Measurements from ENCODE around the gene CCDC27.
"Not testable (repeated sequence)": the region's sequence is repeated elsewhere in the genome, so short reads cannot be mapped to it uniquely, and the experiment has no call there.

CCDC27 gene

DNA sequence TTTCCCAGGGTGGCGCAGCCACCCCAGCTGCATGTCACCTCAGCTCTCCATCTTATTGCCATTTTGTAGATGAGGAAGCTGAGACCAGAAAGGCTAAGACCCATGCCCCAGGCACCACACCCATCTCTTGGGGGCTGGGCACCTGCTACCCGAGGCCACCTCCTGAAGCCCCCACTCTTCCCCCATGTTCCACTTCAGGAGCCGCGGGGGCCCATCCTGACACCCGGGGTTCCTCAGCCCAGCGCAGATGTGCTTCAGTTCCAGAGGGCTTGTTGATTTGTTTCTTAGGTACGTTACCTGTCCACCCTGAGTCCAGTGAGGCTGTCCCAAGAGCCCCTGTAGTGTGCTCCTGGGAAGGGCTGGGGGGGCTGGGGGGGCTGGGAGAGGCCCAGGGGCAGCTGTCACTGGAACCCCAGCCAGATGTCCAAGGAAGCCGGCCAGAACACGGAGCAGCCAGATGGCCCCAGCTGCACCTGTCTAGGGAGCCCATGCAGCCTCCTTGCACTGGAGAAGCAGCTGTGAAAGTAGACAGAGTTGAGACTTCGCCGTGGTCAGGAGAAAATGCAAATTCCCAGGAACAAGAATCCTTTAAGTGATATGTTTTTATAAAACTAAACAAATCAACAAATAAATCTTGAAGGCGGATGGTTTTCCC is 17.1 kb upstream of the CCDC27 start:
- no peak for DNase-seq (ENCODE audit: low read depth in 2 of 2, low spot score in 1 of 2)

DNA sequence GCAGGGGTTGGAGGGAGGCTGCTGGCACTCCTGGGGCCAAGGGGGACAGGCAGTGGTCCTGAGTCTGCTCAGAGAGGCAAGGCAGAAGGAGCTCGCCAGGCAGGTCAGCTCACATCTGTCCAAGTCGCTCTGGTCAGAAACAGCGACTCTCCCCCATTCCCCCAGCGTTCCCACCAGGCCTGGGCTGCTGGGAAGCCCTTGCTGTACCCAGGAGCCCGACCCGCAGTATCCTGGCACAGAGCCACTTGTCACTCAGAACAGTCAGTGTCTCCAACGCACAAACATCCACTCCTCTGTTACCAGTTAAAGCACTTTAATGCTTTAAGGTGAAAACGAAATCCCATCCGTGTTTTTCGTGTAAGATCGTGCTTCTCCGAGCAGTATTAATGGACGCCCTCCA is 16.6 kb upstream of the CCDC27 start:
- no peak for DNase-seq (ENCODE audit: low read depth in 2 of 2, low spot score in 1 of 2)

DNA sequence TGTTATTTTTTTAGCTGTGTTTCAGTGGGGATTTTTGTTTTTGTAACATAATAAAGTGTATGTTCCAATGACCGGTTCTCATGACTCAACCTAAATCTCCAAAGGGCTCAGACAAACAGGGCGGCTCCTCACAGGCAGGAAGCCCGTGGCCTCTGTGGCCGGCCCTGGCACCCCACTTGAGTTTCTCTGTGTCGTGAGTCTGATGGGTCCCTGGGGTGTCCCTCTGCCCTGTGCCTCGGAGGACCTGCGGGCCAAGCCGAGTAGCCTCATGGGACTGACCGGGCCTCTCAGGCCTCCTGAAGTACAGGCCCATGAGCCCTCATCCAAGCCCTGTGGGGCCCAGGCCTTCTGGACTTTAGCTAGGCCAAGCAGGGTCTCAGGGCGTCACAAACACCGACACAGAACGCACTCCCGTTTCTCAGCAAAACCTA is 16.1 kb upstream of the CCDC27 start:
- DNase-seq (ENCODE audit: low read depth in 2 of 2, low spot score in 1 of 2) = no peak

DNA sequence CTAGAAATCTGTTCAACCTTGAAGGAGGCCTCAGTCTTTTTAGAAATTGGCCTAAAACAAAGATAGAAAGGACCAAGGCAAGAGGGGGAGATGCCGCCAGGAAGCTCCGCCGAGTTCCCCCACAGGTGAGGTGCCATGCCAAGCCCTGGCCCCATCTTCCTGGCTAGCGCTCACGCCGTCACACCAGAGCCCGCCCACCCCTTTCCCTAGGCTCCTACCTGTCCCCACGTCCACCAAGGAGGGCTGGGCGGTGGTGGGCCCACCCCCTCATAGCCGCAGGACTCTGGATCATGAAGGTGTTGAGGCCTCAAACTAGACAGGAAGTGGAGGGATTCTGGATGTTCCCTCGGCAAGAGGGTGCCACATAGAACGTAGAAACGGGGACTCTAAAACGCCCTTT is 15.5 kb upstream of the CCDC27 start:
- DNase-seq (ENCODE audit: low read depth in 2 of 2, low spot score in 1 of 2) = no peak

DNA sequence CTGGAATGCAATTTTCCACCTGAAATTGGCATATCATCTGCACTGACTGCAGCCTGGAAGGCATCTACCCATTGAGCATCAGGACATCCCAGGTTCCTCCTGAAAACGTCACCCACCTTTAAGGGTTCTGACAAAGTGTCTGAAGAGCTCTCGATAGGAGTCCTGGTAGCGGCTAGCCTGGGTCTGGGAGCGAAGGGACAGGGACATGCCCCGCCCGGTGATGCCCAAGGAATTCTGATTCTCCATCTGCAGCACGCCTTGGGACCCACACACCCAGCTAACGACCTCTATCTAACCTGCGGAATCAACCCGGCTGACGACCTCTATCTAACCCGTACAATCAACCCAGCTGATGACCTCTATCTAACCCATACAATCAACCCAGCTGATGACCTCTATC is 13.3 kb upstream of the CCDC27 start:
- no peak for DNase-seq (ENCODE audit: low read depth in 2 of 2, low spot score in 1 of 2)

DNA sequence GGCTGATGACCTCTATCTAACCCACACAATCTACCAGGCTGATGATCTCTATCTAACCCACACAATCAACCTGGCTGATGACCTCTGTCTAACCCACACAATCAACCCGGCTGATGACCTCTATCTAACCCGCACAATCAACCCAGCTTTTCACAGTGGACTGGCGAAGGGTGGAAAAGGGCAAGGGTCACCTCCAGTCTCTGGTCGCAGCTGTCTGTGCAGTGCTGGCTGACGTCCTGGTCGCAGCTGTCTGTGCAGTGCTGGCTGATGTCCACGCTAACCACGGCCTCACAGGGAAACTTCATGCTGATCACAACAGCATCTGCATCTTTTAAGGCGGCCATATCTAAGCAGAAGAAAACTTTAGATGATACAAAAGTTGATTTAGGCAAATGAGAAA is 12.2 kb upstream of the CCDC27 start:
- DNase-seq (ENCODE audit: low read depth in 2 of 2, low spot score in 1 of 2) = no peak

DNA sequence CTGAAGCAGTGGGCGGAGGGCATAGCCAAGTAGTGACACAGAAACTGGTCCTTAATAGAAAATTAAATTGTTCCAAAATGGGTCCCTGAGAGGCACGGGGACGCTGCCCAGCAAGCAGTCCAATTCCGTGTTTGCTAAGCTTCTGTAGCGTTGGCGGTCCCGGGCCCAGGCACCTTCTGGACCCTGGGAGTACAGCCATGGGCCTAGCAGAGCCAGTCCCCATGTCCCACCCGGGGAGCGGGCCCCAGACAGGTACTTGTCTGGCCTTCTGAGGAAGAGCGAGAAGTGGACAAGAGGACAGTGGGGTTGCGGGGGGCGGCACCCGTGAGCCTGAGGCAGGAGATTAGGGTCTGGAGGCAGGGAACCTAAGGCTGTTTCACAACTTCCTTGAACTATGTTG is 11.5 kb upstream of the CCDC27 start:
- no peak for DNase-seq (ENCODE audit: low read depth in 2 of 2, low spot score in 1 of 2)

DNA sequence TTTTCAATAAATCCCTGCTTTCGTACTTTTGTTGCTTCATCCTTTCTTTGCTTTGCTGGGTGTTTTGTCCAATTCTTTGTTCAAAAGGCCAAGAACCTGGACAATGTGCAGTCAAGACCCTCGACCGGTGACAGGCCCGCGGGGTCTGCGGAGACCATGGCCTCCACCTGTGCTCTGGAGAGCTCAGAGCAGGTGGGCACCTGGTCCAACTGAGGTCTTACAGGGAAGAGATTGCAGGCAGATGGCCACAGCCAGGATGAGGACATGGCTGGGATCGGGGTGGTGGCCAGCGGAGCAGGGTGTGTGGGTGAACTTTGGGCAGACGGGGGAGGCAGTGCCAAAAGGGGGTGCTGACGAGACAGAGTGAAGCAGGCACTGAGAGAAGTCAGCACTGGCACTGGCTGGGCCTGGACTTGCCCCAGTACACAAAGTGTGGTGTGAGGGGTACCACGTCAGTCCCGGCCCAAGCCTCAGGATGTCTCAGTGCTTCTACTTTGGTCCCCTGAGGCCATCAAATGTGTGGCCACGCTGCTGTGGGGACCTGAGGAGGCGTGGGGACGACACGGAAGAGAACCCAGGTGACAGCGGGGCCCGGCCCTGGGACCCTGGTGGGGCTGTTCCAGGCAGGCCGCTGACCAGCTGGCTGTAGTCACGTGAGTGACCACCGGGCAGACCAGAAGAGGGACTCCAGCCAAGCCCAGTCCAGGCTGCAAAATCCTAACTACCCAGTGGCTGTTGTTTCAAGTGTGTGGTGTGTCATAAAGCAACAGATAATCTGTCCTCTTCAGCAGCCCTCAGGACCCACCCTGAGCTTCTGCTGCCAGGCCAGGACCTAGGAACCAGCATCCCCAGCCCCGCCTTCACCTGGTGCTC is 10.4 kb upstream of the CCDC27 start:
- DNase-seq (ENCODE audit: low read depth in 2 of 2, low spot score in 1 of 2) = no peak

DNA sequence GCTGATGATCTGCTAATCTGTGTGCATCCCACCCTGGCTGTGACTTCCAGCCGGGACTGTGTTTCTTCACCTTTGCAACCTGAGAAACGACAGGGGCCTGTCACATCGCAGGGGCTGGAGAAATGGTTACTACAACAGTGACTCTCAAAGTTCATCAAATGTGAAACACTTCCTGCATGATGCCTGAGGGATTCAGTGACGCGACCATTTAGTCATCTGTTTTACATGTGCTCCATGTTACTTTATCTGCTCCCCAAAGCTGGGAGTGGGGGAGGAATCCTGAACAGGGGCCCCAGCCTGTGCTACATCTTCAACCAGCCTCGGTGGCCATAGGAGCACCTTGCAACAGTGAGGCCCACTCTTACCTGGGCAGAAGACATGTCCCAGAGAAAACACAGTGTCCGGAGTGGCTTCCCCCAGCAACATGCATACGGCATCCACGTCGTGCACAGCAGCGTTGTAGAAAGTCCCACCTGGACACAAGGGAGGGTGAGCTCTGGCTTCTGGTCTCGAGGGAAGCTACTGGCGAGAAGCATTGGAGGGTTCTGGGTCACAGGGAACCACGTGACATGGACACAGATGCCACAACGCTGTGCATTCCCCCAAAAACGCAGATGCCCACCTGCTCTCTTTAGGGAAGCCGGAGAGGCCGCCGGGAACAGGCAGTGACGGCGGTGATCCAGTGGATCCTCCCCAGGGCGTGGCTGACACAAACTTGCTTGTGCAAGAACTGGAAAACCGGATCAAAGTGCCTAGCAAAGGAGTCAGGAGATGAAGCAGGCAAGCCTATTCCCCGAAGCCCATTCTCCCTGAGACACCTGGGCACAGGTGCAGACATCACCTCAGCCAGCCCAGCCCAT is 9.6 kb upstream of the CCDC27 start:
- no peak for DNase-seq (ENCODE audit: low read depth in 2 of 2, low spot score in 1 of 2)

DNA sequence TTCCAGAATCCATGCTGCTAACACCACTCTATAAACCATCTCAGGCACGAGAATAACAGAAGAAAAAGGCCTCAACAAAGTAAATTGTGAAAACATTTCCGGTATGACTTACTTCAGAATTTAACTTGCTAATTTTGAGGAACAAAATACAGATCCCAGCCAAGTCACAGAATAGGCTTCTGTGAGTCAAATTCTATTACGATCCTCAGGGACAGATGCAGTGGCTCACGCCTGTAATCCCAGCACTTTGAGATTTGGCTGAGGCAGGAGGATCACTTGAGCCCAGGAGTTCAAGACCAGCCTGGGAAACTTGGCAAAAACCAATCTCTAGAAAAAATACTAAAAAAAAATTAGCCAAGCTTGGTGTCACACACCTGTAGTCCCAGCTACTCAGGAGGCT is 8.8 kb upstream of the CCDC27 start:
- no peak for DNase-seq (ENCODE audit: low read depth in 2 of 2, low spot score in 1 of 2)

DNA sequence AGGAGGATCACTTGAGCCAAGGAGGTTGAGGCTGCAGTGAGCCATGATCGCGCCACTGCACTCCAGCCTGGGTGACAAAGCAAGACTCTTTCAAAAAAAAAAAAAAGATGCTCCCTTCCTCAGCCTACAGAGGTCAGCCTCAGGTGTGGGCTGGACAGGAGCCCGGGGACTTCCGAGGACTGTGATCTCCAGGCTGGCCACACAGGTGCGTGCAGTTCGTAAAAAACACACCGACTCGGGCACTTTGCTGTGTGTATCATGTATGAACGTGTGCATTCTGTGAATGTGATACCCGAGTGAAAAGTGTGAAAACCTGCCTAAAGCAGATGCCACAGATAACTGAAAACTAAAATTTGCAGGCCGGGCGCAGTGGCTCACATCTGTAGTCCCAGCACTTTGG is 8.4 kb upstream of the CCDC27 start:
- no peak for DNase-seq (ENCODE audit: low read depth in 2 of 2, low spot score in 1 of 2)

DNA sequence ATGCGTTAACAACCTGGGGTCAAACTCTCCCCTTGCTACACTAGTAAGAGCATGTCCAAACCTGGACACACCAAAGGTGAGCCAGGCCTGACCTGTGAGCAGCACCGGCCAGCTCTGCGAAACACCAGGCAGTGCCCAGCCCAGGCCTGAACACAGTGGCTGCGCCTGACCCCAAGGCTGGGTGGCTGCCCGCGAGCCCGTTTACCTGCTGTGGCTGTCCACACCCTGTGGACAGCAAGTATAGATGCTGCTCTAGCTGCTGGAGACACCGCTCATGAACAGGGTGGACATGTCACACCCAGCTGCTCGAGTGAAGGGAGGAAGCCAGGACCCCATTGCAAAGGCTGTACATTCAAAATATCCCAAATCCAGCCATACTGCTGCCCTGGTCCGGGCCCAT is 7.6 kb upstream of the CCDC27 start:
- DNase-seq (ENCODE audit: low read depth in 2 of 2, low spot score in 1 of 2) = no peak

DNA sequence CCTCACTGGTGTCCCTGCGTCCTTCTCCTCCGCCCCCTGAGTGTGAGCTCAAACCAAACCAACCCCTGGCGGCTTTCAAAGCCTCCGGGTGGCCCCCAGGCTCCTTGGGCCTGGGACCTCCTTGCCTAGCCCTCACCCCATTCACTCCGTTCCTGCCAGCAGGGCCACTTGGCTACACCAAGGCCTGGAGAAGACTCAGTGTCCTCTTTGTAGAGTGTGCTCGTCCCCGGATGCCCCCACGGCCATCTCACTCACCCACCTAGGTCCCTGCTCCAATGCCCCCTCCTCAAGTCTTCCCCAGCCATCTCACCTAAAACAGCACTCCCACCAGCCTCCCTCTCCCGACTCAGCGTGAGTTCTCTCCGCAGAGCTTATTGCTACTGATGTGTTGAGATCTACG is 7.2 kb upstream of the CCDC27 start:
- no peak for DNase-seq (ENCODE audit: low read depth in 2 of 2, low spot score in 1 of 2)

DNA sequence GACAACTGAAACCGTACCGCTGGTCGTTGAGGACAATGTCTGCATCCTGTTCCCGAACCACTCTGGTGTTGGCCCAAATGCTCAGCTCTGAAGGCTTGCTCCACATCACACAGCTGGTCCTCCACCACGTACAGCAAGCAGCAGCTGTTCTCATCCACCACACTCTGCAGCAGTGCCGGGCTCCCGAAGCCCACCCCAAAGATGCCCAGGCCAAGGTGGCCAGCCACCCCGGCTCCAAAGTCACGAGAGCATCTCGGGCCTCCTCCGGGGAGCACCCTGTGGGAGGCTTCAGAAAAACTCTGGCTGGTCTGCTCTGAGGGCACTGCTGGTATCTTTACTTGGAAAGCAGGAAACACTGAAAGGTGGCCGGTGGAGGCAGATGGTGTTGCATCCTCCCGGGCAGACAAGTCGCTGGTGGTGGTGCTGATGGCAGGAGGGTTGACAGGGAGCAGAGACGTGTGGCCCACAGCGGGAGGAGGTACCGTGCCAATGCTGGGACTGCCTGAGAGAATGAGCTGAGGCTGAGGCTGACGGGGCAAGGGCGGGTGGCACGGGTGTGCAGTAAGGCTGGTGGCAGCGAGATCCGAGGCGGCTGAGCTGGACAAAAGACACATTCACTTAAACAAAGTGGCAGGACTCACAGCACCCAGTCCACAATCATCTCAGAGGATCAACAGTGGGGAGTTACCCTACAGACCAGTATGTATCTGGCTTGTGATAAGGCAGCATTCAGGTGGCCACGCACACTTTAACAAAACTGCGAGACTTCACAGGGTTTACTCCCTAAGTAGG is 6.5 kb upstream of the CCDC27 start:
- no peak for DNase-seq (ENCODE audit: low read depth in 2 of 2, low spot score in 1 of 2)

DNA sequence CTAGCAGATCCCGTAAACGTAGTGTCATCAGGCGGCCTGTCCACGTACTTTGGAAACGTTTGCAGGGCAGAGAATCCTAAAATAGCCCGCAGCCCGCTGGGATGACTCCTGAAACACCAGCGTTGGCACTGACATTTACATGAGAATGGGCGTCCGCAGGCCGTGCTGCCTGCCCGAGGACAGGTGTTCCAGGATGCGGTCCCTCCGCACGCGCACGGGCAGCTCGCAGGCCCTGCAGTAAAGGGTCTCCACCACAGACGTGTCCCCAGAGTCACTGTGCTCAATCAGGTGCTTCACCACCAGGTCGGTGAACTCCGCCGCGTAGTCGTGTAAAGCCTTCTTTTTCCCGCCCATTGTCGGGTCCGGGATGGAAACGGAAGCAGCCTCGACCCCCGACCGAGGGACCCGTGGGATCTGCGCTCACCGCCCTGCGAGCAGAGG is 5.8 kb upstream of the CCDC27 start:
- no peak for DNase-seq (ENCODE audit: low read depth in 2 of 2, low spot score in 1 of 2)

DNA sequence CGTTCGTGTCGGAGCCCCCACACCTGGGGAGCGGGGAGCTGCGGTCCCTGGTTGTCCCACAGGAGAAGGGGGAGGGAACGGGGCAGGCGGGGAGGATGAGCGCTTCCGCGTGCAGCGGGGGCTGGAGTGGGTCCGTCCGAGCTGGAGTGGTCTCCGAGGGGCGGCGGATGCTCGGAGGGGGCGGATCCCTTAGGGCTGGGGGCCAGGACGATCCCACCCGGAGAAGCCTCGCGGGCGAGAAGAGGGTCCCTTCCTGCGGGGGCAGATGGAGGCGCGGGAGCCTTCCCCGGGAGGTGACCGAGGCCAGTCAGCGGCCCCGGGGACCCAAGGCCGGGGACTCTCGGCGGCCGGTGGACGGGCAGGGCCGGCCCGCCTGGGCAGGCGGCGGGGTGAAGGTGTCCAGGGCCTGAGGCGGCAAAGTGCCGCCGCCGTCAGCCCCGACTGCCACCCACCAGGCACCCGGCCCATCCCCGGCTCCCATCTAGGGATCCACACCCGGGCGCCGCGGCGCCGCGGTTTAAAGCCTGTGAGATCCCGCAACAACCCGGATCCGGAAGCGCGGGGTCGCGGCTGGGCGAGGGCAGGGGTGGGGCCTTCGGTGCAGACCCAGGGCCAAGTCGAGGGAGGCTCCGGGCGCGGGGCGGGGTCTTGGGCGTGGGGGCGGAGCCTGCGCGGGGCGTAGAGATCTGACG is 5.3 kb upstream of the CCDC27 start:
- DNase-seq (ENCODE audit: low read depth in 2 of 2, low spot score in 1 of 2) = peak; percentile 61 to 74

DNA sequence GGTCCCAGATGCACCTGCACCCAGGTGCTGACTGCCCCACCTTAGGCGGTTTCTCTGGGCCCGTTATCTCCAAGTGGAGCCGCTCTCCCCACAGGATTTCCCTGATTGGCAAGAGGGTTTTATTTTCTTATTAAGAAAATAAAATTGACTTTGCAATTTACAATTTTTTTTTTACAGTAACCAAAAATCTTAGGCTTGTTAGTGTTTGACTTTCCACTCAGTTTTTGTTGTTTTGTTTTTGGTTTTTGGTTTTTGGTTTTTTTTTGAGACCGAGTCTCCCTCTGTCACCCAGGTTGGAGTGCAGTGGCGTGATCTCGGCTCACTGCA is 4.8 kb upstream of the CCDC27 start:
- DNase-seq (ENCODE audit: low read depth in 2 of 2, low spot score in 1 of 2) = no peak

DNA sequence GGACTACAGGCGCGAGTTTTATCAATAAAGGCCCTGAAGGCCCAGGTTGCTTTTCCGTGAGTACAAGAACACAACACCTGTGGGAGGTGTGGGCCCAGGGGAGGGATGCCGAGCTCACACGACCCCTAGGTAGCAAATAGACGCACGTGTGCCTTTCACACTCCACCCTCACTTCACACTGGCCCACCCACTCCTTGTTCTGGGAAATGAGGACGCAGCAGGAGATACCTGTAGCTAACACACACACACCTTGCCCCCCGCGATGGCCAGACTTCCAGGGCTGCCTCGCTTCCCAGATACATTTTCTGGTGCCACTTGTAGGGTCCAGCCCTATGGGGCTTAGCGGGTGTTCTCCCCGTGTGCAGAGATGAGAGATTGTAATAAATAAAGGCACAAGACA is 4.3 kb upstream of the CCDC27 start:
- no peak for DNase-seq (ENCODE audit: low read depth in 2 of 2, low spot score in 1 of 2)

DNA sequence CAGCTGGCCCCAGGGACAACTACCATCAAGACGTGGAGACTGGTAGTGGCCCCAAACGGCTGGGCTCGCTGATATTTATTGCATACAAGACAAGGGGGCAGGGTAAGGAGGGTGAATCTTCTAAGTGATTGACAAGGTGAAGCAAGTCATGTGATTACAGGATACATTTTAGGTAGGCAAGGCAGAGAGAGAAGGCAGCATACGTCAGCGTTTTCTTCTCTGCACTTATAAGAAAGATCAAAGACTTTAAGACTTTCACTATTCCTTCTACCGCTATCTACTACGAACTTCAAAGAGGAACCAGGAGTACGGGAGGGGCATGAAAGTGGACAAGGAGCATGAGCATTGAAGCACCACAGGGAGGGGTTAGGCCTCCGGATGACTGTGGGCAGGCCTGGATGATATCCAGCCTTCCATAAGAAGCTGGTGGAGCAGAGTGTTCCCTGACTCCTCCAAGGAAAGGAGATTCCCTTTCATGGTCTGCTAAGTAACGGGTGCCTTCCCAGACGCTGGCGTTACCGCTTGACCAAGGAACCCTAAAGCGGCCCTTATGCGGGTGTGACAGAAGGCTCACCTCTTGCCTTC is 3.8 kb upstream of the CCDC27 start:
- not testable (repeated sequence) for DNase-seq (ENCODE audit: low read depth in 2 of 2, low spot score in 1 of 2)

DNA sequence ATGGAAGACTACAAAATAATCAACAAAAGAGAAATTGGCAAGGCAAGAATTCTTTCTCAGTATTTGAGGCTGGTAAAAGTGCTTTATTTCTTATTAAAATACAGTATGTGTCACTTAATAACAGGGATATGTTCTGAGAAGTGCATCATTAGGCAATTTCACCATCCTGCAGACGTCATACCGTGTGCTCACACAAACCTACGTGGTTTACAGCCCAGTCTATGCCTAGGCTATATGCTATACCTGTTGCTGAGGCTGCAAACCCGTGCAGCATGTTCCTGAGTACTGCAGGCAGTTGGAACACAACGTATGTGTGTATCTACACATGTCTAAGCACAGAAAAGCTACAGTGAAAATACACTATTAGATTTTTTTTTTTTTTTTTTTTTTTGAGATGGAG is 2.7 kb upstream of the CCDC27 start:
- DNase-seq (ENCODE audit: low read depth in 2 of 2, low spot score in 1 of 2) = no peak

Data from stimulated activated CD8-positive, alpha-beta memory T cell treated with anti-CD3 and anti-CD28 coated beads, Interleukin-4, amount 100 ng/mL, for 4 hours (primary cell).